Breast epithelium (tissue), 3 donors: ENCODE results near the gene SLC25A43.
"Not testable (repeated sequence)": the region's sequence is repeated elsewhere in the genome, so short reads cannot be mapped to it uniquely, and the experiment has no call there.

Experiments
- POLR2A ChIP-seq: fragments of 450-650 bp; IDR thresholded peaks from one replicate; pipeline ENCODE4 v1.6.1; 2016; ENCODE audit warnings: antibody characterized with exemption, mild to moderate bottlenecking, moderate library complexity
- TF ChIP-seq, protein P1 (sequence below), 3 donors: fragments of 450-650 bp; IDR thresholded peaks; one replicate each; pipeline ENCODE4 v1.5.1; 2016 to 2017; ENCODE audit warnings: antibody characterized with exemption in 3 of 3, mild to moderate bottlenecking in 3 of 3, moderate library complexity in 3 of 3

DNA sequence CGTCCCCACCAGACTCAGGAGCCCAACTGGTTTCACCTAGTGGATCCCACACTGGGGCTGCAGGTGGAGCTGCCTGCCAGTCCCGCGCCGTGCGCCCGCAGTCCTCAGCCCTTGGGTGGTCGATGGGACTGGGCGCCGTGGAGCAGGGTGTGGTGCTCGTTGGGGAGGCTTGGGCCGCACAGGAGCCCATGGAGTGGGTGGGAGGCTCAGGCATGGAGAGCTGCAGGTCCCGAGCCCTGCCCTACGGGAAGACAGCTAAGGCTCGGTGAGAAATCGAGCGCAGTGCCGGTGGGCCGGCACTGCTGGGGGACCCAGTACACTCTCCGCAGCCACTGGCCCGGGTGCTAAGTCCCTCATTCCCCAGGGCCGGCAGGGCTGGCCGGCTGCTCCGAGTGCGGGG lies 88.6 kb downstream of the SLC25A43 start:
- not testable (repeated sequence) for TF ChIP-seq POLR2A
- TF ChIP-seq, protein P1, sequence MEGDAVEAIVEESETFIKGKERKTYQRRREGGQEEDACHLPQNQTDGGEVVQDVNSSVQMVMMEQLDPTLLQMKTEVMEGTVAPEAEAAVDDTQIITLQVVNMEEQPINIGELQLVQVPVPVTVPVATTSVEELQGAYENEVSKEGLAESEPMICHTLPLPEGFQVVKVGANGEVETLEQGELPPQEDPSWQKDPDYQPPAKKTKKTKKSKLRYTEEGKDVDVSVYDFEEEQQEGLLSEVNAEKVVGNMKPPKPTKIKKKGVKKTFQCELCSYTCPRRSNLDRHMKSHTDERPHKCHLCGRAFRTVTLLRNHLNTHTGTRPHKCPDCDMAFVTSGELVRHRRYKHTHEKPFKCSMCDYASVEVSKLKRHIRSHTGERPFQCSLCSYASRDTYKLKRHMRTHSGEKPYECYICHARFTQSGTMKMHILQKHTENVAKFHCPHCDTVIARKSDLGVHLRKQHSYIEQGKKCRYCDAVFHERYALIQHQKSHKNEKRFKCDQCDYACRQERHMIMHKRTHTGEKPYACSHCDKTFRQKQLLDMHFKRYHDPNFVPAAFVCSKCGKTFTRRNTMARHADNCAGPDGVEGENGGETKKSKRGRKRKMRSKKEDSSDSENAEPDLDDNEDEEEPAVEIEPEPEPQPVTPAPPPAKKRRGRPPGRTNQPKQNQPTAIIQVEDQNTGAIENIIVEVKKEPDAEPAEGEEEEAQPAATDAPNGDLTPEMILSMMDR (IDR thresholded peaks at IDR 0.05) = not testable (repeated sequence)
